Measurements from ENCODE around the gene SMS.
A peak's percentile ranks its signal among the peaks of the same experiment; 100 is the strongest.
"Not testable (repeated sequence)": the region's sequence is repeated elsewhere in the genome, so short reads cannot be mapped to it uniquely, and the experiment has no call there.

The SMS gene

DNA sequence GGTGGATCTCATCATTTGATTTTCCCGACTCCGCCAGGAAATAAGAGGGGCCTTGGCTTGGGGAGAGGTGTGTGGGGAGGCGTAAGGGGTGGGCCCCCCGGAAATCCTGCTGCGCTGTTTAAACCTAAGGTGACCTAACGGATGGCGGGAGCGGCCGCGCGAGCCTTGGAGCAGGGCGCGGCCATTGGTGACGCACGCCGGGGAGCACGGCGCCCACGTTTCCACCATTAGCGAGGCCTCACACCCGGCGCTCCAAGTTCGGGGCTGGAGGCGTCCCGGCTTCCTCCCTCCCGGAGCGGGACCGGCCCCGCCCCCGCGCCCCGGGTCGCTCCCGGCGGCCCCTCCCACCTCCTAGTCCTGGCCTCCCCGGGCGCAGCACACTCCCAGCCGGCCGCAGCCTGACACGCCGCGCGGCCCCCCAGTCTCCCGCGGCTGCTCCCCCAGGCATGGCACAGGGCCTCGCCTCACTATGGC, at the start of gene SMS:
TSS of gene SMS (plus strand) at position 354 of the 474 bp plus-strand sequence. CDS start at position 470, 116 bp downstream.
- peak; percentile 82 for DNase-seq

DNA sequence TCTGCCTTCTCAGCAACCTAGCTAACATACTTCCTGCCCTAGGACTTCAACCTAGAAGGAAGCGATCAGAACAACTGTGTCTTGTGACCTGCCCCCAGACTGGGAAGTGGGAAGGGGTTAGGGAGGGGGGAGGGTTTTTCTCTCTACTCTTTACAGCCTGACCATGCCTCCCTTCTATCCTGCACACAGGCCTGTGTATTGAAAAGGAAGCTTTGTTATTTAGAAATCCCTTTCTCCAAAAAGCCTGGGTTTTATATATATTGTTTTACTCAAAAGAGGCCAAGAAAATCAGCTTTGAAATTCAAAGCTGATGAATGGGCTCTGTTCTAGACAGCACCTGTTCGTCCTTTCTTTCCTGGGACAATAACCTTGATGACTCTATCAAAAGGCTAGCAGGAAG, 35.2 kb upstream of the SMS start:
- no peak for DNase-seq

DNA sequence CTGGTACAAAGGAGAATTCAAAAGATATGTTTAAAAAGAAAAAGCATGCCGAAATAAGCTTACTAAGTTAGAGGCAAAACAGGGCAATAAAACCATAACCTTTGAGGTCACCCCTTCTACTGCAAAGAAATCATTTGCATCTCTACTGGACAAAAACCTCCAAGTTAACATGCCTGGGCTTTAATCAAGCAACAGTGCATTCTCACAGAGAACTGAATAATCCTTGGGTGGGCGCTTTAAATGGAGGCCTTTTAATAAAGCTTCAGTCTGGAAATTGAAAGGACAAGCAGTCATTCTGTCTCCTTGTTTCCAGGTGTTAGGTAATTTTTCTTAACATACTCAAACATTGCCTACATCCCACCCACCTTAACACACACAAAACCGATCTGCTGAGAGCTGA, 34.6 kb upstream of the SMS start:
- no peak for DNase-seq

DNA sequence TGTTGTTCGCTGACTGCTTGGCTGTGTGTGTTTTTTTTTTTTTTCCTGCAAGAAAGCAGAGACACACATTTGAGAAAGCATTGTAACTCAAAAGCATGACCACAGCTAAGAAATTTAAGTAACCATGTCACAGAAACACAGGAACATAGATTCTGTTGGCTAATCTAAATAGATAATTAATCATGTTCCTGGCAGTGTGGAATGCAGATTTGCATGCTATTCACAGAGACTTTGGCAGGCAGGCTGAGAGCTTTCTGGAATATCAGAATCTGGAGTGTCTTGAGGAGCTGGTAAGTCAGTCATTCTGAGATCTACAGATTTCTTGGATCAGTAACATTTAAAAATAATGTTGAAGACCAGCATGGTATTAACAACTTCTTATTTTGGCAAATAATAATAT, 33.2 kb upstream of the SMS start:
- DNase-seq: no peak

DNA sequence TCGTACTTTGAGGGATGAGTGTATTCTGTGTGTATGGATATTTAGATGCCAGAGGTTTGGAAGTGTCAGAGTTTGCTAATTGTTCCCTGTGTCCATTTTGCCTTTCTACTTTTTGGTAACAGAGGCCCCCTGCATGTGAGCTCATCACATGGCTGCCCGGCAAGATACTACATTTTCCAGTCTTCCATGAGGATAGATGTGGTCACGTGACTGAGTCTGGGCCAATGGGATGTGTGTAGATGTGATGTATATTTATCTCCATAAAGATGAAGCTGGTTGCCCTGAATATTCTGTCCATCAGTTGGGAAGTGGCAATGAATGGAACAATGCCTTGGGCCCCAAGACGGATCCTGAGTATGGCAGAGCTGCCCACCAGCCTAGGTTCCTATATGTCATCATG, 29.0 kb upstream of the SMS start:
- DNase-seq: no peak

DNA sequence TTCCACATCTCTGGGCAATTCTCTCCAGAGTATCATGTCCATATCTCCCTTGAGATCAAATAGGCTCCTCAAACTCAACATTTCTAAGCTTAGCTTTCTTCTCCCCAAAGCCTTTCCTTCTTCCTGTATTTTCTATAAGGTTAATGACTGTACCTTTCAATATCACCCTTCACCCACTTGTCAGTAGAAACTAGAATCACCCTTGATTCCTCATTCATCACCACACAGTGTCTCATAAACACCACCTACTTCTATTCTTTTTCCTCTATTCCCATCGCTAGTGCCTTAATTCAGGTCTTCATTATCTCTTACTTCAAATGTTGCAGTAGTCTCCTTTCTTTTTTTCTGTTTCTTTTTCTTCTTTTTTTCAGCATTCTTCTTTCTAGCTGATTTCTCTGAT, 28.3 kb upstream of the SMS start:
- DNase-seq: no peak

DNA sequence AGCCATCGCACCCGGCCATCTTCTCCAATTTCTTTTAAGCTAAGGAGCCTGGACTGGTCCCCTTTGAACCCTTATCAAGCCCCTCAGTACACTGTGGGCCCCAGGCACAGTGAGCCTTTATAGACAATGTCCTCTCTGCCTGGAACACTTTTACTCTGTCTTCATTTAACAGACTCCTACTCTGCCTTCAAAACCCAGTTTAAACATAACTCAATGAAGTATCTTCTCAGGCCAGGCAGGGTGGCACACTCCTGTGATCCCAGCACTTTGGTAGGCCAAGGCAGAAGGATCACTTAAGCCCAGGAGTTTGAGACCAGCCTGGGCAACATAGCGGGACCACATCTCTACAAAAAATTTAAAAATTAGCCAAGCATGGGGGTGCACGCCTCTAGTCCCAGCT, 27.5 kb upstream of the SMS start:
- no peak for DNase-seq

DNA sequence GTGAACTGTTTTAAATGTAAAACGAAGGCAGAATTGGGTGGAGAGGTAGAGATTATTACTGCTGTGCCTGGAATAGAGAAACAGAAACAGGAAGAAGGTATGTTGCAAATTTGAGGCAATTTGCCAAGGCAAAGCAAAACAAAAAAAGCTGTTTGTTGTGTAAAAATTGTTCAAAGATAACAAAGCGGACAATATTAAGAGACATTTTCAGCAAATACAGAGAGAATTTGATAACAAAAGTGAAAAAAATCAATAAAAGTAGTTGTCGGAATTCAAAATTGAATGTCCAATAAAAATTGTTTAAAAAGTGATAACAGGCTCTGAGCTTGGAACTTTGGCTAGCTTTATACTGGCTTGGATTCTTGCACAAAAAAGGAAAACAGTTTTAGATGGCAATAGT, 14.4 kb upstream of the SMS start:
- DNase-seq: peak; percentile 43

DNA sequence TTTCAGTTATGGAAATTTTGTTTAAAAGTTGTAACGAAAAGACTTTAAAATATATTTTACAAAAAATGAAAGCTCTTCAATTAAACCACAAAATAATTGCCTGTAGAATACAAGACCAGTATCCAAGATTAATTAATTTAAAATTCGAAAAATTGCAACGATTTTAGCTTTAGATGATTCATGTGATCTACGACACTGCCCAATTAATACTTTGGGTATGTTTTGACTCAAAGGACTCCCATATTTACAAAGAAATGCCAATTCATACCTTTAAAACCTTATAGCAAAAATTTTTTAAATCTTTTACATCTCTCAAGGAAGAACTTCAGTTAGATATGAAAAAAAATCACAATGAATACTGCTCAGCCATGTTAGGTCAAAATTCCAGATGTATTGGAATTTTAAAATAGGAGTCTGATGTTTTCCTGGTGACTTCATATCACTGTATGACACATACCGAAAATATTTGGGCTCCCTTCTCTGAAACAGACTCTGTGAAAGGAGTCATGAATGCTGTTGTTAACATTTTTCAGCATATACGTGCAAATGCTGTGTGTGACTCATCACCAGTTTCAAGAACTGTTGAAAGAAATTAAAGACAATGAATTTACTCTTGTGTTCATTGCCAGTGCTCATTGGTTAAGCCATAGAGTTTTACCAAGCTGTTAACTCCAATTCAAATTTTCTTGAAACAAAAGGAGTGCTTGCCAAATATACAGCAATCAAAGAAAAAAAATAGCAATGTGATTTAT, 13.8 kb upstream of the SMS start:
- DNase-seq: peak; percentile 64

DNA sequence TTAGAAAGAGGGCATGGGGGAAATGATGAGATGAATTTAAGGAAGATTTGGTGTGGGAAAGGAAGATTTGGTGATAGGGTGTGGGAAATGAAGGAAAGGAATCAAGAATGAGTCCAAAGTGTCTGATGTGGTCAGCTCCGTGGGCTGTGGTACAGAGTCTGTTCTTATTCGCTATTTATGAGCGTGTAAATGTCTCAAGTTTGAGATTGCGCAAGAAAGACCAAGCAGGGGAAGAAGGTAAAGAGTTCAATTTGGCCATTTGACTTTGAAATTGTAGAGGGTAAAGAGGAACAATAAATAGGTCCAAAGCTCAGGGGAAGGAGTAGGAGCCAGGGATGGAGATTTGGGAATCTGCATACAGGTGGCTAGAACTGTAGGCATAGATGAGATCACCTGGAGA, 11.3 kb upstream of the SMS start:
- no peak for DNase-seq

DNA sequence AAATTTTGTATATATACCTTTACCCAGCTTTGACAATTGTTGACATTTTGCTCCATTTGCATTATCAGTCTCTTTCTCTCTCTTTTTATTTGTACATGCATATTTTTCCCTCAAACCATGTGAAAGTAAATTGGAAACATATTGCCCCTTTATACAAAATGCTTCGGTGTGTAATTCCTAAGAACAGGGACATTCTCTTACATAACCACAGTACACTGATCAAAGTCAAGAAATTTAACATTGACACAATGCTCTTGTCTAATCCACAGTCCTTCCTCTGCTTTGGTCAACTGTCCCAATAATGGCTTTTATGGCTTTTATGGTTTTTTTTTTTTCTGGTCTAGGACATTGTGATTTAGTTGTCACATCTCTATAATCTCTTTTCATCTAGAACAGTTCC, 9.5 kb upstream of the SMS start:
- DNase-seq: no peak

DNA sequence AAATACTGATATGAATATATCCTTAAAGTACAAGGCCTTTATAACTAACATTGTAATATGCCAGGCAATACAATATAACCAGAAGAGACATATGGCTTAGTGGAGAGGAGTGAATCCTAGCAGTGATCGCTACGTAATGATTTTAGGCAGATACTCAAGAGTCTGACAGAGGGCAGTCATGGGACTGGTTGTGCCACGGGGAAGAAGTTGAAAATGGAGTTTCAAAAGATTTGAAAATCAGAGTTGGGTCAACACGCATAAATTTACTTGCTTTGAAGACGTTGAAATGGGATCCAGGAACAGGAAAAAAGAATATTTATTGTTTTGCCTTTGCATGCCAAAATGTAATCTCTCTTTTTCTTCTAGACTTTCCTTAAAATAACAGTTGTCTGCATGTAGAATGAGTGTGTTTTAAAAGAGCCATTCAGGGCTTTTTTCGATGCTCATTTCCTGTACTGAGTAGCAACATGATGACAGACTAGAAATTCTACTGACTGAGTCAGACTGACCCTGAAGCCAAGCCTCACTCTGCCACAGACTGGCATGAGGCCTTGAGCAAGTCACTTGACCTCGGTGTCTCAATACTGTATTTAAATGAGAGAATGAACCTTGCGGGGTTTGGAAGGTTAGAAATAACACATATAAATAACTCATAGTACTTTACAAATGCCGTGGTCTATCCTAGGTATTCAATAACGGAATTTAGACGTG, 8.1 kb upstream of the SMS start:
- DNase-seq: no peak

DNA sequence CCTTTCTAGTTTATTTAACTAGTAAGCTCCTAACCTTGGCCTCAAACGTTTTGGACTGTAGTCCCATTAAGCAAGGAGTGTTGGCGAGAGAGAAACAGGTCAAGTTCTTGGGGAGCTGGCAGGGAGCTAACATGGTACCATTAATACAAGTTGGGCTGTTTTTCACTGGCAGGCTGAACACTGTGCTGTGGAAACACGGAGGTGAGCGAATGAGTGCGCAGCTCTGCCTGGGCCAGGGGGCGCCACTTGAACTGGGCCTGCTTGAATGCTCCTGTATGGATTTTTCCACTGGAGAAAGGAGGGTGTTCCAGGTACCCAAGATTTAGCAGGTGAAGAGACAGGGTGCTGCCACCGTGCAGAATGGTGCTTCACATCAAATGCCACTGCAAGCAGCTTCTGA, 7.4 kb upstream of the SMS start:
- DNase-seq: no peak

DNA sequence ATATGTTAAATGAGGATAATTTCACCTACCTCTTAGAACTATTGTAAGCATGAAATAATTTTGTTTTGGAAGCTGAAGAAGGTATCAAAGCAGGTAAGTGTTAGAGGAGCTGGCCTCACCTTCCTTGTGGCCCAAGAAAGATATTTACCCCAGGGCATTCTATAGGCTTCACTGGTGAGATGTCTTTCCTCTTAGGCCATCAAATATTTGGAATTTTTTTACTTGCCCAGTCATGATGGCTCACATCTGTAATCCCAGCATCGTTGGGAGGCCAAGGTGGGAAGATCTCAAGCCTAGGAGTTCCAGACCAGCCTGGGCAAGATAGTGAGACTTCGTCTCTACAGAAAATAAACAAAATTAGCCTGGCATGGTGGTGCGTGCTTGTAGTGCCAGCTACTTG, 6.1 kb upstream of the SMS start:
- DNase-seq: no peak

DNA sequence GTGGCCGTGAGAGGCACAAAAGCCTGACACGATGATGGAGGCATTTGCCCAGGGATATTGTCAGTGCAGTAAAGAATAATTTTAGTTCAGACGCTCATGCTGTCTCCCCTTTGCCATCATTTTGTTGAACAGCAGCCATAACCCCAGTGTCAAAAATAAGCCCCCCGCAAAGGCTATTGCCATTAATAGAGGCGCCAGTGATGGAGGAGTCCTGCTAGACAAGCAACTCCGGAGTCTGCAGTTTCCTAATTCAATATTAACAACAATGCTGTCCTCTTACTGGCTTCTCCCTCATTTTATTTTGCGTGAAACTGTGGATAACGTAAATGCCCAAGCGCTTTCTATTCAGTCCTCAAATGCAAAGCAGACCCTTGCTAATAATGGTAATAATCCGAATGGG, 603 bp upstream of the SMS start:
- DNase-seq: no peak

DNA sequence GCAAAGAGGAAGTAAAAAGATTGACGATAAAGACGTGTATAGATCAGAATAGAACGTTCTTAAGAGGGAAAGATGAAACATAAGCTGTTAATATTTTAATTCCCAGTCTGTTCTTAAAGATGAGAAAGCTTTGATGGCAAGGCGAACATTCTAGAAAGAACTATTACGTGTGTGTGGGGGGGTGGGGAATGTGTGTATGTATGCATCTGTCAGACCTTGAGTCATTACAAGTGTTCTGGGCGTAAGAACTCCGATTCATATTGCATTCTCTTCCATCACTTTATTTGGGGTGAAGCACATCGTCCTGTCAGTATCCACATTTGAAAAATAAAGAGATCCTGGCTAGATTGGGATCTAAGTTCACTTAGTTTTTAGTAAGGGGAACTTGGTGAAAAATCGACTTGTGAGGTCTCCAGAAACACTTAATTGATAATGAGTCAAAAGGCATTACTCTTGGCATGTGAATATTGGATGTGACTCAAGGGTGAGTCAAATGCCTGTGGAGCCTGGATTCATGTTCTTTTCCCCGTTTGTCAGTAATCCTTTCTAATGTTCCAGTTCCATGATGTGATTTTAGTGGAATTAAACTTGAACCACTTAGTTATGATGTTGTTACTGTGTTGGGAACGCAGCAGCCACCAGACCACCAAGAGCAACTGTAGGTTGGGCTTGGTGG, 3.1 kb downstream of the SMS start:
- DNase-seq: no peak

DNA sequence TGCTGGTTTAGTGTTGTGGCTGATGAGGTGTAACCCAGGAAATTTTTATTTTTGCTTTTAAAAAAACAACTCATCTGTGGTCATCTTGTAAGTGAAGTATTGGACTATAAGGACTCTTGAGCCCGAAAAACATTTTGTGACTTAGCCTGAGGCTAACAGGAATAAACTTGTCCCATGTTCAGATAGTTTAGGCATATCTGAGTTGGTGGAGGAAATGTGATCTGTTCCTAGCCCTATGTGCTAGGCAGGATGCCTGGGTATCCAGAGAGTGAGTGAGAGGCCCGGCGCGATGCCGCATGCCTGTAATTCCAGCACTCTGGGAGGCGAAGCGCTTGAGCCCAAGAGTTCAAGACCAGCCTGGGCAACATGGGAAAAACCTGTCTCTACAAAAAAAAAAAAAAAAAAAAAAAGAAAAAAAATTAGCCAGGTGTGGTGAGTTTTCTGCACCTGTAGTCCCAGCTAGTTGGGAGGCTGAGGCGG, 3.7 kb downstream of the SMS start:
- no peak for DNase-seq

DNA sequence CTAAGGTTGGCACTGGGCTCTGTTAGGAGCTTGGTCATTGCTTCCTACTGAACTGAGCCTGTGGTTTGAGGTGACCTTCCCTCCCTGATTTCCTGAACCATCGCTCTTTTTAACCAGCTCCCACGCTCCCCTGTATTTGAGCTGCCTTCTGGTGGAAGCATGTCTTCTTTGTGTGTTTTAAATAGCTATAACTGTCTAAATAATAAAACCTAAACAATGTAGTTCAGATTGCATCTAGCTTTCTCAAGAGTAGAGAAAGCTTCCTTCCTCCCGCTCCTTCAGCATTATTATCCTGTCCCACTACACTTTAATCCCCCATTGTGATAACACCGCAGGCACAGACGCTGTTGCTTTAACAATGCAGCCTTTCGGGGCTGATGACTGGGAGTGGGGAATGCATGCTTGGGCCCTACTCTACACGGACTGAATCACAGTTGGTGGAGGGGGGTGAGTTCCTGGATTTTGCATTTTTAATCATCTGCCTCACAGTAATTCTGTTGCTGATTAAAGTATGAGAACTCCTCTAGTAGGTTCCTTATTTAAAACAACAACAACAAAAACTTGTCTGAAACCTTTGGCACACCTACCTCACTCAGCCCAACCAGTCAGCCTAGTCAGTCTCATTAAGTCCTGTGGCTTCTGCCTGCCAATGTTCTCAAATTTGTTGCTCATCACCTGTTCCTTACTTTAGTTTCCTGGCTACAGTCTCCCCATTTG, 6.6 kb downstream of the SMS start:
- DNase-seq: no peak

DNA sequence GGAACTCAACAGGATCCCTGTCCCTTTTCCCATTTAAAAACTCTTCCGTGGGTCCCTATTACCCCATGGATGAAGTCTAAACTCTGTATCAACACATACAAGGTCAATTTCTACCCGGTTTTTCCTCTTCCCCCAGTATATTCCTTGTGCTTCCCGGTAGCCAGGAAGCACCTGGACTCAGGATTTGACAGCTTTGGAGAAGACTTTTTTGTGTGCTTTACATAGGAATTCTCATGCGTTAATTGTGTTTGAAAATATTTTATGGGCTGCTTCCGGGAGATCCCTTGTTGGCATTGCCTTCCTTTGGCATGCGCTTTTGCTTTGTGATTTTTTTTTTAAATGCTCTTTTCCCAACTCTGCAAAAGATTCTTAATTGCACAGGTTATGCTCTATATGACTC, 7.2 kb downstream of the SMS start:
- no peak for DNase-seq

DNA sequence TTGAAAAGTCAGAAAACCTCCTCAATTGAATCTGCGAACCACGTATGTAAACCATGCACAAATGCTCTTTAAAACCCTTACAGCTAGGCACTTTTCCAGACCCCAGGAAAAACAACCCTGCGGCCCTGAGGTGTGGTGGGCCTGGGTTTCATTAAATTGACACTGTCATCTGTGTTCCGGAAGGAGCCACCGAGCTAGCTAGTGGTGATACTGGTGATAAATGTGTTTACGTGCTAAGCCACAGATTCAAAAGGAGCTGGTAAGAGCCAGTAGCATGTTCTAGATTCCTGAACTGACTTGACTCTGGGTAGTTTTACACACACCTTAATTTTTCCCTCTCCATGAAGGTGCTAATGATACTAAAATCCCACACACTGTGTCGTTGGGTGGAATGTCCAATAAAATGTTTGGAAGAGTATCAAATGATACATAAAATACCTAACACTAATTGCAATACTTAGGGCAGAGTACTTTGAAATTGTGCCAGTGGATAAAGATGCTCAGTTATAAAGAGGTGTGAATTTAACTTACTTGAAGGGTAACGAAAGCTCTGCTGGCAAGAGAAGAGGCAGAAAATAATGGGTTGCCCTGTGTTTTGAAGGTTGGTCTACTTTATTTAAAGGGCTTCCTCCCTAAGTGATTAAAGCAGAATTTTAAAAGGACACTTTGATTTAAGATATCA, 8.5 kb downstream of the SMS start:
- DNase-seq: no peak

DNA sequence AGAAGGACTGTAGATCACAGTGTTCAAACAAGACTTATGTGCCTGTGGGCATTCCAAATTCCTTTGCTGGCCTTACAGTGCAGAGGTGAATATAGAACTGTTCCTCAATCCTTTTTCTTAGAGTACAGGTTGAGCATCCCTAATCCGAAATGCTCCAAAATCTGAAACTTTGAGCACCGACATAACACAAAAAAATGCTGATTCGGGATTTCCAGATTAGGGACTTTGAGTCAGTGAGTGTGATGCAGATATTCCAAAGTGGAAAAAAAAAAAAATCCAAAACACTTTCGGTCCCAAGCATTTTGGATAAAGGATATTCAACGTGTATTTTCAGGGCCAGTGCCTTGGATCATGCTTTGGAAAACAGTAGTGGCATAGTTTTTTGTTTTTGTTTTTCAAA, 9.2 kb downstream of the SMS start:
- DNase-seq: no peak

DNA sequence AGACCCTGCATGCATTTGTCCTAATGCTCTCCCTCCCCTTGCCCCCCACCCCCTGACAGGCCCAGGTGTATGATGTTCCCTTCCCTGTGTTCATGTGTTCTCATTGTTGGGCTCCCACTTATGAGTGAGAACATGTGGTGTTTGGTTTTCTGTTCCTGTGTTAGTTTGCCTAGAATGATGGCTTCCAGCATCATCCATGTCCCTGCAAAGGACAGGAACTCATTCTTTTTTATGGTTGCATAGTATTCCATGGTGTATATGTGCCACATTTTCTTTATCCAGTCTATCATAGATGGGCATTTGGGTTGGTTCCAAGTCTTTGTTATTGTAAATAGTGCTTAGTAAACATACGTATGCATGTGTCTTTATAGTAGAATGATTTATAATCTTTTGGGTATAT, 10.0 kb downstream of the SMS start:
- DNase-seq: not testable (repeated sequence)

DNA sequence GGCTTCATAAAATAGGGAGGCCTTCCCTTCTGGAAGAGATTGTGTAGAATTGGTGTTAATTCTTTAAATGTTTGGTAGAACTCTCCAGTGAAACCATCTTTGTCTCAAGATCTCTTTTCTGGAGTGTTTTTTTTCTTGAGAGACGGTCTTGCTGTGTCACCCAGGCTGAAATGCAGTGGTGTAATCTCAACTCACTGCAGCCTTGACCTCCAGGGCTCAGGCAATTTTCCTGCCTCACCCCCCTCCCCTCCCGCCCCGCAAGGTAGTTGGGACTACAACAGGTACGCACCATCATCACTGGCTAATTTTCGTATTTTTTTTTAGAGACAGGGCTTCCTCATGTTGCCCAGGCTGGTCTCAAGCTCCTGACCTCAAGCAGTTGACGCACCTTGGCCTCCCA, 12.1 kb downstream of the SMS start:
- DNase-seq: no peak
